CMK (cell line): ENCODE measurements around the gene DIP2C.
A peak's percentile ranks its signal among the peaks of the same experiment; 100 is the strongest.

ENCODE experiments used
- DNase-seq: peaks from one replicate; pipeline ENCODE4 v3.0.0-alpha.2; 2010; ENCODE audit warnings: low read depth

DIP2C gene

DNA sequence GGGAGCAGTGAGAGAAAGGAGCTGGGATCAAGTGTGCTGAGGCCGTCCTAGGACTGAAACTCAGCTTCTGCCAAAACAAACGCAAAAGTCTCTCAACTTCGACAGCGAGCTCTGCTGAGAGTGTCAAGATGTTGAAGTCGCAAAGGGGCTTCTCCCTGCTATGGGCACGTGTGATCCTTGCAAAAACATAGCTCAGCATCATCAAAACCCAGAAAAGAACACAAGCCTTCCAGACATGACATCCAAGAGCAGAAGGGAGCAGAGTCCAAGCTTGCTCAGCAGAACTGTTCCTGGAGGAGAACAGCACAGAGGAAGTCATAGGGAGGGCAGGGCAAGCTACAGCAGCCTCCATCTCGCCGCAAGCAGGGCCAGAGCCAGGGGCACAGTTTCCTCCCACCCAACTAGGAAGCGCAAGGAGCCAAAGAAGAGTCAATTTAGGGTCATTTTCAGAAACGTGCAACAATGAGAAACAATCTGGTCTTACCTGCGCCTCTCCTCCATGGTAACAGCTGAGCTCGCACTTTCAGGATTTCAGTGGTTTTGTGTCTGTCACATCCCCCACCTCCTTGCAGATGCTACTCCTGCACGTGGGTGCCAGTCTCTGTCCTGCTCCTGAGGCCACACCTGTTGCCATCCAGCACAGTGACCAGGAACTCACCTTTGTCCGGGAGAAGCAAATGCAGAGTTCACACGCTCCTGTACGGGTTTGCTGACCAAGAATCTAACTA, 113.9 kb downstream of the DIP2C start:
- no peak for DNase-seq

DNA sequence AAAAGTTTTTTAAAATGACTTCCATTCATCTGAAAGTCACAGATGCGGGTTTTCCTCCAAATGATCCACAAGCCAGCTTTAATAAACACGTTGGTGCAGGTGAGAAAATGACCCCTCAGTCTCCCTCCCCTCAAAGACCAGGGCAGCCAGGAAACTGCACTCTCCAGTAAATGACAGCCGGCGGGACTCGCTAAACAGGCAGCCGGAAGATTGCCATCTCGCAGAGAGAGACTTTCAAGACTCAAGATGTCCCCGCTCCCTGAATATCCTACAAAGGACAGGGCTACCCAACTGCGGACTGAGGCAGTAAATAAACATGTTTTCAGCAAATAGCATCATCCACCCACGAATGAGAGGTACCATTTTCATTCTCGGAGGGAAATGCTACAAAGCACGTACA, 116.8 kb downstream of the DIP2C start:
- DNase-seq: no peak

DNA sequence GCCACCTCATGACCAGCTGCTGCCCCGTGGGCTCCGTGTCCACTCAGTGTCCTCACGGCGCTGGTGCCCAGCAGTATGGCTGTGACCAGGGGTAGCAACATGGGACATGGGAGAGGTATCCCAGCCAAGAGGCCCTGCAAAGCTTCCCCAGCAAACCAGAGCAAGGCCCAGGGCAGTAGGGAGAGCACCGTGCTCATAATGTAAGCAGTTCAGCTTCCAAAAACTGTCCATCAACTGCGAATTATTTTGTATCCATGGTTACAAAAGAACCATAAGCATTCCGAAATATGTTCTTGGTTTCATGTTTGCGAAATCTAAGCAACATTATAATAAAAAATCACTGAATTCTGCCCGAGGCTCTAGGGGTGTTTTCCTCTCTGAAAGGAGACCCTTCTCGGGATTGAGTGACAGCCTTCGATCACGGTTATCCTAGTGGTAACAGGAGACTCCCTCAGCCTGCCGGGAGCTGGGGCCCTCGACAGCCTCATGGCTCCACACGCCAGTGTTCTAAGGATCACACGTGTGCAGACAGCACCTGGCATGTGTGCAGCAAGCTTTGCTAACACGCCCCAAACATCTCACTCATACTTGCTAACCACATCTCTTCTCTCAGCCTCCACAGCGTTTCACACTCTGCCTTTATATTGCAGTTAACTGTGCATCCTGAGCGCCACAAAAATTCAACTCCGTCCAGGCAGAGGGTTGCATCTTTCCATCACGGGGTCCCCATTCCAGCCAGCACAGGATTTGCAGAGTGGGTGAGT, 117.6 kb downstream of the DIP2C start:
- DNase-seq: no peak

DNA sequence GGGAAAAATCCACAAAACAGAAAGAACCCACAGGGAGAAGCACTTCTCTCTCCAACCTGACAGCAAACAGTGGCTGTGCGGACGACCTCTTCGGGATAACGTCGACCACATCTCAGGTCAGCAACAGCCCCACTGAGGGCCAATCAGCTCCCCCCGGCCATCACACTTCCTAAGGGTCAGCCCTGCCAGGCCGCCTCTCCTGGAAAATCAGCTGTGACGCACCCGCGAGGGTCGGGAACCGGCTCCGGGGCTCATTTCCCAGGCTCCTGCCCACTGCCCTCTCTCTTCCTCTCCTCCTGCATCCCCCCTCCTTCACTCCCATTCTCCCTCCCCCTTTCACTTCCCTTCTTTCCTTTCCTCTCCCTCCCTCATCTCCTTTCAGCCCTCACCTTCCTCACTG, 118.3 kb downstream of the DIP2C start:
- no peak for DNase-seq

DNA sequence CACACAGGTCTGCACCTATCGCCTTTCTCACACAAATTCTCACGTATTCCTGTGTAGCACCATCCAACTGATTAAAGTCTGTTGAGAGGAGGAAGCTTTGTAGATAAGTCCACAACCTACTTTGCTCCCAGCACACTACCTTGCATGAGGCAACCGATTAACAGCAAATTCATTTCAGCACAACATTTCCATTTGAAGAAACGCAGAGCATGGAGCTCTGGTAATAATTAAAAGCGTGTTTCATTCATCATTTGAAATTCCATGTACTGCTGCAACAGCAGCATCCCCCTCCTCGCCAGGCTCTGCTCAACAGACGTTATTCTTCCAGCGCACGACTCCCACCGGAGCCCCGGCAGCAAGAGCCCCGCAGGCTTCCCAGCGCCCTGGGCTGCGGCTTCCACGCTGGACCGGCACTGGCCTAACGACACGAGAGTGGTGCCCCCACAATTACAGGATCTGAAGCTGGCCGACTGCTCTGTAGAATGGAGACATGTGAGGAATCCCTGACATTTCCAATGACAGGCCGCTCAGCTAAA, 118.8 kb downstream of the DIP2C start:
- no peak for DNase-seq

- no peak for DNase-seq
Measured at GRCh38 chr10:569961-570627, 119.4 kb downstream of the DIP2C start.

- no peak for DNase-seq
Measured at GRCh38 chr10:568848-569247, 120.6 kb downstream of the DIP2C start.

- no peak for DNase-seq
Measured at GRCh38 chr10:567869-568268, 121.6 kb downstream of the DIP2C start.

DNA sequence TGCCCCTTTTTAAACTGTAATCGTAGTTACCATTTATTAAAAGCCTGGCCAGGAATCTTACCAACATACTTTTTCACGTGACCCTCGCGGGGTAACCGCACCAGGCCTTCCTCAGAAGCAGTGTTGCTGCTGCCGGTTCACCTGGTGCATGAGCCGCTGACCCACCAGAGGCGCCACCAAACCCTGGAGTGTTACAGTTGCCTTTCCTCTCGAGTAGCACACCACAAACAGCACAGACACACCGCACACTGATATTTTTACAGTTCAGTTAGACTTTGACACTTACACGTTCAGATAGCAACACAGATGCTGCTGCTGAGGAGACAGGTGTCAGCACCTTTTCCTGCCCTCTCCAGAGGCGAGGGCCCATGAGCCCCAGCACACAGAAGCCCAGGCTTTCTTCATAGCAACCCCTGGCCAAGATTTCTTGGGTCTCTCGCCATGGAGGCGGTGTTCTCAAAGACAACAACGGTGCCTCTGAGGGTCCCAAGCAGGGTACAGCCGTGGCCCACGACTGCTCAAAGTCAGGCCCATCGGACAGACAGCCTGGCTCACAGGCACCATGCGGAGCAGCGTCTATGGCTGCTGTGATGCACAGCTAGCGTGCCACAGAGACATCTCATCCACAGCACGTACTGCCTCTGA, 123.1 kb downstream of the DIP2C start:
- no peak for DNase-seq

DNA sequence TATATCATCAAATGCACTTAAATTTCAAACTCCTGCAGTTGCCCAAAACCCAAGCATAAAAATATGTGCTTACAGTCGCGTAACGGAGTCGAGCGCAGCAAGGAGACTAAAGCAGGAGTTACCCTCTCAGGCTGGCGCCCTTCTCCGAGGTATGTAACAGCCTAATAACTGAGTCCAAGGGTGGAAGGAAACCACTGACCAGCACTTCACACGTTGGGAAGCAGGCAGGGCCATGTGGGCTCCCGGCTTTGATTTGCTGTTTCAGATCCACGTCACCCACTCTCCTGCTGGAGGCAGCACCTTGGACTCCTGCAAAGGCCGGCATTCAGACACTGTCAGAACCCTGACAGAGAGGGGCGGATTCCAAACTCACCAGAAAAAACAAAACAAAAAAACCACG, 123.8 kb downstream of the DIP2C start:
- no peak for DNase-seq

DNA sequence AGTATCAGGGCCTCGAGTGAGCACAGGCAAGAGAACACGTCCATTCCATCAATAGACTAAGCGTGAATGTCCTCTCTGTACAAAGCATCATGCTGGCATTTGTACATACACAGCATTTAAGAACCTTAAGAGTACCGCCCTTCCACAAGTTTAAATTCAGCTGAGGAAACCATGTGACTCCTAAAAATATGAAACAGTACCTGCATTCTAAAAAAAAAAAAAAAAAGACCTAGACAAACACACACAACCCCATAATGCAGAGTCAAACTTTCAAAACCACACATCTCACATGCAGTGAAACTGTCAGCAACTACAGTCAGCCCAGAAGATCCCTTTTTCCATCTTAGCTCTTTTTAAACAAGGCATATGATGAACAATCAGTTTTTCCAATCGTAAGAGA, 124.3 kb downstream of the DIP2C start:
- DNase-seq: no peak

- DNase-seq: no peak
Measured at GRCh38 chr10:563827-564226, 125.6 kb downstream of the DIP2C start.

DNA sequence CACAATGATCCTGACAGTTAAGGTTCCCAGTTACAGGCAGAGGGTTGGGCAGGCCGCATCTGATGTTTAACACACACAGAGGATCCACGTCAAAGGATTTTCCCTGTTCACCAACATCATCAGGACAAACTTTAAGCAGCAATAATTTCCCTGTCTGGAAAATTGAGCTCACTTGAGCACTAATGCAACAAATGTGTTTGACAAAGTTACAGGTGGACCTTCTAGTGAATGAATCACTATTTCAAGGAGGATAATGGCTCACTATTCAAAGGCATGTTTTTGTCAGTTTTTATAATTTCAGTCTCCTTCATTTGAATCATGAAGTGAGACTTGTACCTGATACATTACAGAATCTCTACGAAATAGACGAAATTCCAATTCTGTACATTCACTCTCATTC, 127.3 kb downstream of the DIP2C start:
- no peak for DNase-seq

- DNase-seq: no peak
Measured at GRCh38 chr10:561721-562120, 127.7 kb downstream of the DIP2C start.

DNA sequence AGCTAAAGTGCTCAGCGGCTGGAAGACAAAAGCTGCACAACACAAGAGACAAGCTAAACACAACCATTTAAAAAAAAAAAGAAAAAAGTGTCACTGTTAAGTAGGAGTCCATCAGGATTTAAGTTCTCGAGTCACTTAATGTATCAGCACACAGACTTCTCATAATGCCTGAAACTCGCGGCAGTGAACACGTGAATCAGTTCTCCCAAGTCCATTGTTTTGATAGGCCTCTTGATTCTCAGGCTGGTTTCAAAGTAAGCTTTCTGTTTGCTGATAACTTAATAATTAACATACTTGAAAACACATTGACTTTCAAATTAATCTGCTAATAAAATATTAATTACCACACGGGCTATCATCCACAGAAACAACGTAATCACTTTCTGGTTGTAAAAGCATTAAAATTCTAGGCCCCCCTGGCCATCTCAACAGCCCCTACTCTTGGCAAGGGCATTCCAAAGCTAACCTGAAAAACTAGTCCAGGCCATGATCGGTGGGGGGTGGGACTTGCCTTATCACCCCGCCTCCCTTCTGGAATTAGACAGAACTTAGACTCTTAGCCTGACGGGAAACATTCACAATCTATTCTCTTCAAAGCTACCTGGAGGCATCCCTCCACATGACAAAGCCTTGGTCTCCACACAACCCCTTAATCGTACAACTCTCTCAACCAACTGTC, 129.0 kb downstream of the DIP2C start:
- DNase-seq: no peak

DNA sequence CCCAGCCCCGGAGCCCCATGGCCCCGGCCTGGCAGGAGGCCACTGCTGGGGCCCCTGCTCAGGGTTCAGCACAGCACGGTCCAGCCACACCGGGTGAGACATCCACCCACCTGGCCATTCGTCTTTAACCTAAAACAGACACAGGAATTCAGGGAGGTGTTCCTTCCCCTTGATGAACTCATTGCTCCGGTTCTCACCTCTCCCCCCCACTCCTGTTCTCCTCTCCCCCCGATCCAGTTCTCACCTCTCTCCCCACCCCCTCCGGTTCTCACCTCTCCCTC, 129.8 kb downstream of the DIP2C start:
- no peak for DNase-seq

GRCh38 chr10:558891-559766, 130.3 kb downstream of the DIP2C start:
- DNase-seq: no peak

- no peak for DNase-seq
Measured at GRCh38 chr10:558364-558763, 131.1 kb downstream of the DIP2C start.

GRCh38 chr10:557792-558328, 131.6 kb downstream of the DIP2C start:
- DNase-seq: peak; percentile 15

- DNase-seq: no peak
Measured at GRCh38 chr10:556971-557637, 132.4 kb downstream of the DIP2C start.
